ENCODE results near the gene PRELID1. TPM values are rescaled to one million over a fixed set of nuclear protein-coding genes. Genes with fewer than 3 reads are reported as not detected.

Gene PRELID1
- polyA plus RNA-seq, 1 donor from 2014 or later, result 248 TPM

DNA sequence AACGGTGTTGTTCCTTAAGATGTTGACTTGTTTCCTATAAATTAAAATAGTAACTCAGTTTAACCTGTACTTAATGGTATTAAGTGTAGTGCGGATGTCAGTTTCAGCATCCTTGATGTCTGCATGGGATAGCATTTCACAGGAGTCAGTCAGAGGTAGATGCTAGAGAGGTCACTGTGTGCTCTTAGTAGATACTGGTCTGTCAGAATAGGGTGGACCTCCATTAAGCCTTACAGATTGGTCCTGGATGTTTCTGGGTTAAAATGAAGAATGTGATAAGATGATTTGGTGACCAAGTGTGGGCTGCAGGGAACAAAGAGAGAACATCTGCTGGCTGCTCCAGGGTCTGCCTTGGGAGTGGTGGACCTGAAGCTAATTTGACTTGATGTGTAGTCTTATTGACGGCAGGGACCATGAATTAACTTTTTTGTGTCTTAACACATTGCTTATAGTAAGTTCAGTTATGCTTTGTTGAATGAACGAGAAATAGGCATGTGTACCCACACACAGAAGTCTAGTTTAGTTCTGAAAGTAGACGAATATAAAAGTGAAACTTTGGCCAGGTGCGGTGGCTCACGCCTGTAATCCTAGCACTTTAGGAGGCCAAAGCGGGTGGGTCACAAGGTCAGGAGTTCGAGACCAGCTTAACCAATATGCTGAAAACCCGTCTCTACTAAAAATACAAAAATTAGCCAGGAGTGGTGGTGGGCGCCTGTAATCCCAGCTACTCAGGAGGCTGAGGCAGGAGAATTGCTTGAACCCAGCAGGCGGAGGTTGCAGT lies 12.6 kb upstream of the PRELID1 start:
- H3K27ac Mint-ChIP-seq, result peak overlapping the region; percentile 16 to 86 (median 43)
- H3K27me3 Mint-ChIP-seq, result no peaks in the 10 kb centered on the region
- peak overlapping the region in 2 of 4 donors; percentile 41 to 44 for H3K4me3 Mint-ChIP-seq
- H3K9me3 Mint-ChIP-seq, result no peaks in the 10 kb centered on the region
- peaks cover 15% of the 10 kb centered on the region for H3K36me3 Mint-ChIP-seq
- H3K4me1 Mint-ChIP-seq, result peaks cover 18 to 24% (median 18%) of the 10 kb centered on the region in 3 donors

GRCh38 chr5:177291735-177292134 lies 11.9 kb upstream of the PRELID1 start:
- Mint-ChIP-seq H3K9me3 (no peaks in the 10 kb centered on the region), H3K4me3 (no peak overlapping the region), H3K27me3 (no peaks in the 10 kb centered on the region), H3K27ac (peak overlapping the region in 1 of 3 donors; percentile 61), H3K4me1 (peaks cover 25 to 32% (median 26%) of the 10 kb centered on the region in 3 donors), H3K36me3 (peaks cover 19% of the 10 kb centered on the region)

DNA sequence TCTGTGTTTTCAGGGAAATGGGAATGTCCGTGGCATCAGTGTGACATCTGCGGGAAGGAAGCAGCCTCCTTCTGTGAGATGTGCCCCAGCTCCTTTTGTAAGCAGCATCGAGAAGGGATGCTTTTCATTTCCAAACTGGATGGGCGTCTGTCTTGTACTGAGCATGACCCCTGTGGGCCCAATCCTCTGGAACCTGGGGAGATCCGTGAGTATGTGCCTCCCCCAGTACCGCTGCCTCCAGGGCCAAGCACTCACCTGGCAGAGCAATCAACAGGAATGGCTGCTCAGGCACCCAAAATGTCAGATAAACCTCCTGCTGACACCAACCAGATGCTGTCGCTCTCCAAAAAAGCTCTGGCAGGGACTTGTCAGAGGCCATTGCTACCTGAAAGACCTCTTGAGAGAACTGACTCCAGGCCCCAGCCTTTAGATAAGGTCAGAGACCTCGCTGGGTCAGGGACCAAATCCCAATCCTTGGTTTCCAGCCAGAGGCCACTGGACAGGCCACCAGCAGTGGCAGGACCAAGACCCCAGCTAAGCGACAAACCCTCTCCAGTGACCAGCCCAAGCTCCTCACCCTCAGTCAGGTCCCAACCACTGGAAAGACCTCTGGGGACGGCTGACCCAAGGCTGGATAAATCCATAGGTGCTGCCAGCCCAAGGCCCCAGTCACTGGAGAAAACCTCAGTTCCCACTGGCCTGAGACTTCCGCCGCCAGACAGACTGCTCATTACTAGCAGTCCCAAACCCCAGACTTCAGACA lies 9.6 kb upstream of the PRELID1 start:
- H3K4me1 Mint-ChIP-seq, result peaks cover 35 to 41% (median 36%) of the 10 kb centered on the region in 3 donors
- peak overlapping the region in 1 of 3 donors; percentile 35 for H3K27ac Mint-ChIP-seq
- peaks cover 20% of the 10 kb centered on the region for H3K36me3 Mint-ChIP-seq
- H3K9me3 Mint-ChIP-seq, result no peaks in the 10 kb centered on the region
- no peaks in the 10 kb centered on the region for H3K27me3 Mint-ChIP-seq
- no peak overlapping the region for H3K4me3 Mint-ChIP-seq

DNA sequence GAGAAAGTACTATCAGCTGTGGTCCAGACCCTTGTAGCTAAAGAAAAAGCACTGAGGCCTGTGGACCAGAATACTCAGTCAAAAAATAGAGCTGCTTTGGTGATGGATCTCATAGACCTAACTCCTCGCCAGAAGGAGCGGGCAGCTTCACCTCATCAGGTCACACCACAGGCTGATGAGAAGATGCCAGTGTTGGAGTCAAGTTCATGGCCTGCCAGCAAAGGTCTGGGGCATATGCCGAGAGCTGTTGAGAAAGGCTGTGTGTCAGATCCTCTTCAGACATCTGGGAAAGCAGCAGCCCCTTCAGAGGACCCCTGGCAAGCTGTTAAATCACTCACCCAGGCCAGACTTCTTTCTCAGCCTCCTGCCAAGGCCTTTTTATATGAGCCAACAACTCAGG lies 9.0 kb upstream of the PRELID1 start:
- Mint-ChIP-seq H3K27ac (peak overlapping the region in 1 of 3 donors; percentile 95), H3K27me3 (no peaks in the 10 kb centered on the region), H3K4me1 (peaks cover 38 to 43% (median 43%) of the 10 kb centered on the region in 3 donors), H3K36me3 (peaks cover 20% of the 10 kb centered on the region), H3K9me3 (no peaks in the 10 kb centered on the region), H3K4me3 (no peak overlapping the region)

GRCh38 chr5:177295924-177296323 lies 7.7 kb upstream of the PRELID1 start:
- peak overlapping the region; percentile 81 to 95 (median 95) for H3K27ac Mint-ChIP-seq
- H3K36me3 Mint-ChIP-seq, result peaks cover 18% of the 10 kb centered on the region
- peak overlapping the region in 3 of 4 donors; percentile 19 to 77 (median 75) for H3K4me3 Mint-ChIP-seq
- H3K9me3 Mint-ChIP-seq, result no peaks in the 10 kb centered on the region
- peaks cover 44 to 52% (median 49%) of the 10 kb centered on the region in 3 donors for H3K4me1 Mint-ChIP-seq
- H3K27me3 Mint-ChIP-seq, result no peaks in the 10 kb centered on the region

DNA sequence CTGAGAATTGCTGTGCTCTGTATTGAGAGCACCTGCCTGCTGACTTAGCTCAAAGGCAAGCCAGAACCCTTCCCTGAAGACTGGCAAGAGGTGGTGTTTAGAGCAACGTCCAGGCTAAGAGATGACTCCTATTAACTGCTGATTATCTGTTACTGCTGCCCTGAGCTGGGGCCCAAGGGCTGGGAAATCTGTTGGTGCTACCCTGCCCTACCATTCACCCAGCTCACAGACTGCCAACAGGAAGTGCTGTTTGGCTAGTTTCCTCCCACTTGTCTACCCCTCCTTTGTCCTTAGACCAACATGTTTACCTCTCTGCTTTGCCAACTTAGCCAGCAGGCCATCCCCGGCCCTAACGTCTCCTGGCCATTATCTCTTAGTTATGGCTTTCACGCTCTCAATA lies 7.0 kb upstream of the PRELID1 start:
- H3K4me1 Mint-ChIP-seq, result peaks cover 48 to 51% (median 48%) of the 10 kb centered on the region in 3 donors
- H3K9me3 Mint-ChIP-seq, result no peaks in the 10 kb centered on the region
- H3K27ac Mint-ChIP-seq, result peak overlapping the region; percentile 81 to 95 (median 95)
- peak overlapping the region; percentile 19 to 77 (median 50) for H3K4me3 Mint-ChIP-seq
- peaks cover 17% of the 10 kb centered on the region for H3K36me3 Mint-ChIP-seq
- H3K27me3 Mint-ChIP-seq, result no peaks in the 10 kb centered on the region

GRCh38 chr5:177297922-177298321 lies 5.7 kb upstream of the PRELID1 start:
- Mint-ChIP-seq H3K9me3 (no peaks in the 10 kb centered on the region), H3K27ac (peak overlapping the region in 1 of 3 donors; percentile 43), H3K4me1 (peaks cover 44 to 62% (median 57%) of the 10 kb centered on the region in 3 donors), H3K36me3 (peaks cover 12% of the 10 kb centered on the region), H3K27me3 (no peaks in the 10 kb centered on the region), H3K4me3 (no peak overlapping the region)

DNA sequence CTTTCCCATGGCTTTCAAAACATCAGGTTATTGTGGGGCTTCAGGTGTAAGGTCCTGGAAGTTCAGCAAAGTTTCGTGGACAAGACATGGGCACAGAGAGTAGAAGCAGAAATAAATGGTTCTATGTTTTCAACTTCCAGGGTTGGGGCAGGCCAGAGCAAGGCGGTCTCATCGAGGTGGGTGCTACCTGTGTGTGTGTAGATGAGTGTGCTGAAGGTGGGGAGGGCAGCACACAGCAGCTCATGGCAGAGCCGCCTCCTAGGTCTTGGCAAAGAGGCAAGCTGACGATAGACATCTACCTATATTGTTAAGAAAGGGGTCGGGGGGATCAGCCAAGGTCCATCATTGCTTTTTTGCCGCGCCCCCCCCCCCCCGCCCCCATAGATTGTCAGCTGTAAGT lies 3.9 kb upstream of the PRELID1 start:
- peak overlapping the region; percentile 88 to 98 (median 96) for H3K27ac Mint-ChIP-seq
- H3K4me3 Mint-ChIP-seq, result peak overlapping the region in 3 of 4 donors; percentile 88 to 92 (median 89)
- H3K36me3 Mint-ChIP-seq, result peaks cover 12% of the 10 kb centered on the region
- H3K4me1 Mint-ChIP-seq, result peaks cover 50 to 68% (median 63%) of the 10 kb centered on the region in 3 donors
- no peaks in the 10 kb centered on the region for H3K9me3 Mint-ChIP-seq
- no peaks in the 10 kb centered on the region for H3K27me3 Mint-ChIP-seq

GRCh38 chr5:177300236-177300880 lies 3.2 kb upstream of the PRELID1 start:
- H3K4me1 Mint-ChIP-seq, result peaks cover 53 to 72% (median 68%) of the 10 kb centered on the region in 3 donors
- H3K27me3 Mint-ChIP-seq, result no peaks in the 10 kb centered on the region
- no peaks in the 10 kb centered on the region for H3K9me3 Mint-ChIP-seq
- peaks cover 11% of the 10 kb centered on the region for H3K36me3 Mint-ChIP-seq
- H3K27ac Mint-ChIP-seq, result peak overlapping the region; percentile 88 to 98 (median 97)
- peak overlapping the region; percentile 74 to 92 (median 90) for H3K4me3 Mint-ChIP-seq

- H3K27ac Mint-ChIP-seq, result peak overlapping the region; percentile 88 to 98 (median 97)
- no peaks in the 10 kb centered on the region for H3K27me3 Mint-ChIP-seq
- H3K36me3 Mint-ChIP-seq, result peaks cover 7% of the 10 kb centered on the region
- H3K9me3 Mint-ChIP-seq, result no peaks in the 10 kb centered on the region
- peak overlapping the region; percentile 74 to 92 (median 90) for H3K4me3 Mint-ChIP-seq
- H3K4me1 Mint-ChIP-seq, result peaks cover 49 to 70% (median 67%) of the 10 kb centered on the region in 3 donors
These were observed 2.6 kb upstream of the PRELID1 start for GRCh38 chr5:177300951-177301350.

GRCh38 chr5:177301503-177302165 lies 2.0 kb upstream of the PRELID1 start:
- H3K9me3 Mint-ChIP-seq, result no peaks in the 10 kb centered on the region
- peak overlapping the region; percentile 88 to 98 (median 97) for H3K27ac Mint-ChIP-seq
- peak overlapping the region; percentile 88 to 99 (median 96) for H3K4me3 Mint-ChIP-seq
- H3K27me3 Mint-ChIP-seq, result no peaks in the 10 kb centered on the region
- H3K4me1 Mint-ChIP-seq, result peaks cover 42 to 68% (median 67%) of the 10 kb centered on the region in 3 donors
- peaks cover 4% of the 10 kb centered on the region for H3K36me3 Mint-ChIP-seq

DNA sequence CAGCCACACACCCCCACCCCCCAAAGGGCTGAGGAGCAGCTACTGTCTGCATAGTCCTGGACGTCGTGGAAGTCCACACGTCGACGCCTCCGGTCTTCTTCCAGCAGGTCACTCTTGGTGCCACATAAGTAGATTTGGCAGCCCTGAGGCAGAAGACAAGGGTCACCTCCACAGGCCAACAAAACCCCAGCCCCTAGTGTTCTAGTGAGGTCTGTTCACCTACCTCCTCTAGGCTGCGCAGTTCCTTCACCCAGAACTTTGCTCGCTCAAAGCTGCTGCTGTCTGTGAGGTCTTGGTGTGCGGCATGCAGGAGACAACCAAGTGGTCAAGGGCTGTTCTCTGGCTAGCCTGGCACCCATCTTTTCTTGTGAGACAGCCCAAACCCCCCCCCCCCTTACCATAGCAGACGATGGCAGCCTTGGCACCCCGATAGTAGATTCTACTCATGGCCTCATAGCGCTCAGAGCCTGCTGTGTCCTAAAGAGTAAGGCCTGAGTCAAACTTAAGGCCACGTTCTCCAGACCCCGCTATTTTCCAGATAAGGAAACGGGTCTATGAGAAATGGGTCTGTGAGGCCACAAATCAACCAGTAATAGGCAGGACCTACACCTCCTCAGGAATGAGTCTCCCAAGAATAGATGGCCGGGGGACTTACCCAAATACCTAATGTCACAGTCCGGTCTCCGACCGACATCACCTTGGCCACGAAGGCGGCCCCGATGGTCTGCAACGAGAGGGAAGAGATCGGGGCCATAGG lies 1.1 kb upstream of the PRELID1 start:
- H3K27me3 Mint-ChIP-seq, result no peaks in the 10 kb centered on the region
- no peaks in the 10 kb centered on the region for H3K9me3 Mint-ChIP-seq
- H3K4me1 Mint-ChIP-seq, result peaks cover 44 to 68% (median 68%) of the 10 kb centered on the region in 3 donors
- peak overlapping the region; percentile 88 to 97 (median 91) for H3K27ac Mint-ChIP-seq
- H3K4me3 Mint-ChIP-seq, result peak overlapping the region; percentile 88 to 99 (median 96)
- peaks cover 2% of the 10 kb centered on the region for H3K36me3 Mint-ChIP-seq

DNA sequence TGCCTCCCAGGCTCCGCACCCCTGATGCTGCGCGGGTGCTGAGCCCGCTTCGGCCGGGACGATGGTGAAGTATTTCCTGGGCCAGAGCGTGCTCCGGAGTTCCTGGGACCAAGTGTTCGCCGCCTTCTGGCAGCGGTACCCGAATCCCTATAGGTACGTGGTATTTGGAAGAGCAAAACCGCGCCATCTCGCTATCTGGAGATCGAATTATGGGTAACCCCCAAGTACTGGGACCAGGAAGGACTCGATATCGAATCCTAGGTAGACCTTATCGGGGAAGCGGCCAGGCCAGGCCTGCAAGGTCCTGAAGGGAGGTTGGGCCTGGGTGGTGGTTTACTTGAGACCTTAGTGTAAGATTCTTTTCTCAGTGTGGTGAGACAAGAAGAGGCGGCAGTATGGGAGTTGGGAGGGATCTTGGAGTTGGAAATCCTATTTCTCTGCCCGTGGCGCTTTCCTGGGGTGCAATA lies 359 bp downstream of the PRELID1 start:
- Mint-ChIP-seq H3K9me3 (no peaks in the 10 kb centered on the region), H3K27me3 (no peaks in the 10 kb centered on the region), H3K4me1 (peaks cover 38 to 67% (median 67%) of the 10 kb centered on the region in 3 donors), H3K4me3 (peak overlapping the region; percentile 88 to 99 (median 96)), H3K36me3 (peaks cover 2% of the 10 kb centered on the region), H3K27ac (peak overlapping the region; percentile 88 to 98 (median 97))
